GM21737 (cell line): Measurements from ENCODE around the gene MORF4L2.
A peak's percentile ranks its signal among the peaks of the same experiment; 100 is the strongest.

Experiments
- ATAC-seq: cut with Tn5 transposase; IDR thresholded peaks from one replicate; pipeline ENCODE4 v1.9.1; 2021; ENCODE audit warnings: mild to moderate bottlenecking, moderate library complexity; ENCODE audit not compliant: unreplicated experiment

The MORF4L2 gene

GRCh38 chrX:103686199-103687072 is at the start of gene MORF4L2:
Gene MORF4L2, minus strand, starts transcription at chrX:103686699. Its CDS starts 9,672 bp downstream, at chrX:103677027.
- ATAC-seq = peak; percentile 92

GRCh38 chrX:103734125-103734760 is 47.7 kb upstream of the MORF4L2 start:
- ATAC-seq = no peak

GRCh38 chrX:103733017-103733416 is 46.5 kb upstream of the MORF4L2 start:
- ATAC-seq = no peak

- ATAC-seq = no peak
These were observed 44.4 kb upstream of the MORF4L2 start for GRCh38 chrX:103730796-103731493.

GRCh38 chrX:103730147-103730795 is 43.8 kb upstream of the MORF4L2 start:
- ATAC-seq = no peak

- ATAC-seq = no peak
These were observed 42.5 kb upstream of the MORF4L2 start for GRCh38 chrX:103729015-103729414.

- no peak for ATAC-seq
These were observed 40.6 kb upstream of the MORF4L2 start for GRCh38 chrX:103727115-103727514.

- no peak for ATAC-seq
These were observed 40.0 kb upstream of the MORF4L2 start for GRCh38 chrX:103726477-103726876.

GRCh38 chrX:103722505-103722904 is 36.0 kb upstream of the MORF4L2 start:
- no peak for ATAC-seq

GRCh38 chrX:103718120-103718519 is 31.6 kb upstream of the MORF4L2 start:
- ATAC-seq = no peak

GRCh38 chrX:103716962-103717361 is 30.5 kb upstream of the MORF4L2 start:
- no peak for ATAC-seq

GRCh38 chrX:103710609-103711008 is 24.1 kb upstream of the MORF4L2 start, which contains the start of gene TMEM31:
Gene TMEM31, plus strand, starts transcription at chrX:103710909. Its CDS starts 1,350 bp downstream, at chrX:103712259.
- no peak for ATAC-seq

GRCh38 chrX:103704863-103705262 is 18.4 kb upstream of the MORF4L2 start:
- no peak for ATAC-seq

- ATAC-seq = no peak
These were observed 12.7 kb upstream of the MORF4L2 start for GRCh38 chrX:103699243-103699642.

GRCh38 chrX:103697687-103698086 is 11.2 kb upstream of the MORF4L2 start:
- no peak for ATAC-seq

GRCh38 chrX:103691059-103691458 is 4.6 kb upstream of the MORF4L2 start:
- no peak for ATAC-seq

- ATAC-seq = no peak
These were observed 2.4 kb upstream of the MORF4L2 start for GRCh38 chrX:103688946-103689345.

GRCh38 chrX:103687696-103688201 is 1.2 kb upstream of the MORF4L2 start:
- no peak for ATAC-seq

GRCh38 chrX:103687073-103687695 is 685 bp upstream of the MORF4L2 start:
- peak; percentile 50 for ATAC-seq

- no peak for ATAC-seq
These were observed 1.1 kb downstream of the MORF4L2 start for GRCh38 chrX:103685396-103685795.
